ENCODE results near the gene MROH2A.
A peak's percentile ranks its signal among the peaks of the same experiment; 100 is the strongest.

MROH2A gene

GRCh38 chr2:233813236-233814055 lies 35.3 kb downstream of the MROH2A start:
- no peak for ATAC-seq
- TF ChIP-seq CREB5 (CRISPR knock-in tag; IDR thresholded peaks at IDR 0.05; ENCODE audit: low read depth) (no peak), ZNF70 (CRISPR knock-in tag; IDR thresholded peaks at IDR 0.05) (no peak), ZNF565 (CRISPR knock-in tag; conservative IDR thresholded peaks at IDR 0.05; ENCODE audit: low read depth) (no peak), OSR1 (CRISPR knock-in tag; IDR thresholded peaks at IDR 0.05) (no peak), RARB (CRISPR knock-in tag; IDR thresholded peaks at IDR 0.05) (no peak), GLIS3 (CRISPR knock-in tag; IDR thresholded peaks at IDR 0.05) (no peak), ZFP3 (CRISPR knock-in tag; IDR thresholded peaks at IDR 0.05) (no peak), ZC3H10 (CRISPR knock-in tag; IDR thresholded peaks at IDR 0.05) (no peak), SNAI2 (CRISPR knock-in tag; IDR thresholded peaks at IDR 0.05) (no peak), TOX (CRISPR knock-in tag; IDR thresholded peaks at IDR 0.05; ENCODE audit: borderline replicate concordance) (no peak), ESRRG (CRISPR knock-in tag; IDR thresholded peaks at IDR 0.05) (no peak), ARNTL (CRISPR knock-in tag; IDR thresholded peaks at IDR 0.05; ENCODE audit: borderline replicate concordance, low read depth) (no peak), ISL1 (CRISPR knock-in tag; IDR thresholded peaks at IDR 0.05) (no peak), ZFP30 (CRISPR knock-in tag; IDR thresholded peaks at IDR 0.05) (no peak), ZNF8 (CRISPR knock-in tag; IDR thresholded peaks at IDR 0.05) (no peak), PPARA (CRISPR knock-in tag; IDR thresholded peaks at IDR 0.05; ENCODE audit: borderline replicate concordance) (no peak), BACH2 (CRISPR knock-in tag; IDR thresholded peaks at IDR 0.05; ENCODE audit: borderline replicate concordance) (no peak)
- TF ChIP-seq, protein P1, sequence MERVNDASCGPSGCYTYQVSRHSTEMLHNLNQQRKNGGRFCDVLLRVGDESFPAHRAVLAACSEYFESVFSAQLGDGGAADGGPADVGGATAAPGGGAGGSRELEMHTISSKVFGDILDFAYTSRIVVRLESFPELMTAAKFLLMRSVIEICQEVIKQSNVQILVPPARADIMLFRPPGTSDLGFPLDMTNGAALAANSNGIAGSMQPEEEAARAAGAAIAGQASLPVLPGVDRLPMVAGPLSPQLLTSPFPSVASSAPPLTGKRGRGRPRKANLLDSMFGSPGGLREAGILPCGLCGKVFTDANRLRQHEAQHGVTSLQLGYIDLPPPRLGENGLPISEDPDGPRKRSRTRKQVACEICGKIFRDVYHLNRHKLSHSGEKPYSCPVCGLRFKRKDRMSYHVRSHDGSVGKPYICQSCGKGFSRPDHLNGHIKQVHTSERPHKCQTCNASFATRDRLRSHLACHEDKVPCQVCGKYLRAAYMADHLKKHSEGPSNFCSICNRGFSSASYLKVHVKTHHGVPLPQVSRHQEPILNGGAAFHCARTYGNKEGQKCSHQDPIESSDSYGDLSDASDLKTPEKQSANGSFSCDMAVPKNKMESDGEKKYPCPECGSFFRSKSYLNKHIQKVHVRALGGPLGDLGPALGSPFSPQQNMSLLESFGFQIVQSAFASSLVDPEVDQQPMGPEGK (CRISPR knock-in tag; IDR thresholded peaks at IDR 0.05; ENCODE audit: borderline replicate concordance): no peak
- TF ChIP-seq, protein P2, sequence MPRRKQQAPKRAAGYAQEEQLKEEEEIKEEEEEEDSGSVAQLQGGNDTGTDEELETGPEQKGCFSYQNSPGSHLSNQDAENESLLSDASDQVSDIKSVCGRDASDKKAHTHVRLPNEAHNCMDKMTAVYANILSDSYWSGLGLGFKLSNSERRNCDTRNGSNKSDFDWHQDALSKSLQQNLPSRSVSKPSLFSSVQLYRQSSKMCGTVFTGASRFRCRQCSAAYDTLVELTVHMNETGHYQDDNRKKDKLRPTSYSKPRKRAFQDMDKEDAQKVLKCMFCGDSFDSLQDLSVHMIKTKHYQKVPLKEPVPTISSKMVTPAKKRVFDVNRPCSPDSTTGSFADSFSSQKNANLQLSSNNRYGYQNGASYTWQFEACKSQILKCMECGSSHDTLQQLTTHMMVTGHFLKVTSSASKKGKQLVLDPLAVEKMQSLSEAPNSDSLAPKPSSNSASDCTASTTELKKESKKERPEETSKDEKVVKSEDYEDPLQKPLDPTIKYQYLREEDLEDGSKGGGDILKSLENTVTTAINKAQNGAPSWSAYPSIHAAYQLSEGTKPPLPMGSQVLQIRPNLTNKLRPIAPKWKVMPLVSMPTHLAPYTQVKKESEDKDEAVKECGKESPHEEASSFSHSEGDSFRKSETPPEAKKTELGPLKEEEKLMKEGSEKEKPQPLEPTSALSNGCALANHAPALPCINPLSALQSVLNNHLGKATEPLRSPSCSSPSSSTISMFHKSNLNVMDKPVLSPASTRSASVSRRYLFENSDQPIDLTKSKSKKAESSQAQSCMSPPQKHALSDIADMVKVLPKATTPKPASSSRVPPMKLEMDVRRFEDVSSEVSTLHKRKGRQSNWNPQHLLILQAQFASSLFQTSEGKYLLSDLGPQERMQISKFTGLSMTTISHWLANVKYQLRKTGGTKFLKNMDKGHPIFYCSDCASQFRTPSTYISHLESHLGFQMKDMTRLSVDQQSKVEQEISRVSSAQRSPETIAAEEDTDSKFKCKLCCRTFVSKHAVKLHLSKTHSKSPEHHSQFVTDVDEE (CRISPR knock-in tag; IDR thresholded peaks at IDR 0.05): no peak
- TF ChIP-seq, protein P3, sequence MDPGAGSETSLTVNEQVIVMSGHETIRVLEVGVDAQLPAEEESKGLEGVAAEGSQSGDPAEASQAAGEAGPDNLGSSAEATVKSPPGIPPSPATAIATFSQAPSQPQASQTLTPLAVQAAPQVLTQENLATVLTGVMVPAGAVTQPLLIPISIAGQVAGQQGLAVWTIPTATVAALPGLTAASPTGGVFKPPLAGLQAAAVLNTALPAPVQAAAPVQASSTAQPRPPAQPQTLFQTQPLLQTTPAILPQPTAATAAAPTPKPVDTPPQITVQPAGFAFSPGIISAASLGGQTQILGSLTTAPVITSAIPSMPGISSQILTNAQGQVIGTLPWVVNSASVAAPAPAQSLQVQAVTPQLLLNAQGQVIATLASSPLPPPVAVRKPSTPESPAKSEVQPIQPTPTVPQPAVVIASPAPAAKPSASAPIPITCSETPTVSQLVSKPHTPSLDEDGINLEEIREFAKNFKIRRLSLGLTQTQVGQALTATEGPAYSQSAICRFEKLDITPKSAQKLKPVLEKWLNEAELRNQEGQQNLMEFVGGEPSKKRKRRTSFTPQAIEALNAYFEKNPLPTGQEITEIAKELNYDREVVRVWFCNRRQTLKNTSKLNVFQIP (CRISPR knock-in tag; IDR thresholded peaks at IDR 0.05; ENCODE audit: borderline replicate concordance, low read depth): no peak

DNA sequence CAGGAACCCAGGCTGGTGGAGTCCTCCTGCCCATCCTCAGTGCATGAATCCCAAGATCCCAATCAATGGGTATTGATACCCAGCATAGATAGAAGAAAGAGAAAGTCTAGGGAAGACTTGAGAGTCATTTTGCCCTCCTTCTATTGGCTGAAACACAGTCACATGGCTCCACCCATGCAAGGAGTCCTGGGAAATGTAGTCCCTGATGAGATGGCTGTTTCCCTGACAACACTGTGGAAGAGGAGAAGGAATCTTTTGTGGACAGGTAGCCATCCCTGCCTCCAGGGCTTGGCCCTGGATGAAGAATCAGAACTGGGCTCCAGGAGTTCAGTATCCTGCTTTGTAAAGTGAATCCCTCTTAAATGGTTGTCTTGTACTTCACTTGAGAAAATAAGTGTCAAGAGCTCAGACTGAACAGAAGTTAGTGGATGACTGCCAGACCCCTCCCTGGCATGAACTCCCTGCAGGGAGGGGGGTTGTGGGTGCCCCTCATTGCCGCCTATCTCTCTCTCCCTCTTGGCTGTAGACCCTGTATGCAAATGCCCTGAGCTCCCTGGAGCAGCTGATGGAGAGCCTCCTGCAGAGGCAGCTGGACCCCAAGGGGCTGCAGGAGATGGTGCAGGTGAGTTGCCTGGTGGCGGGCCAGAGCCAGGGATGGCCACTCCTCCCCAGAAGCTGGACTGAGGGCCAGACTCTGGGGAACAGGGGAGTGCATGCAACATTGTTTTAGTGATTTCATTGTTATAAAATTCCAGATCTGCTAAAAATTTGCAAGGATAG lies 36.1 kb downstream of the MROH2A start:
- TF ChIP-seq ZNF565 (CRISPR knock-in tag; conservative IDR thresholded peaks at IDR 0.05; ENCODE audit: low read depth) (no peak), ESRRG (CRISPR knock-in tag; IDR thresholded peaks at IDR 0.05) (no peak), OSR1 (CRISPR knock-in tag; IDR thresholded peaks at IDR 0.05) (no peak), GLIS3 (CRISPR knock-in tag; IDR thresholded peaks at IDR 0.05) (no peak), PPARA (CRISPR knock-in tag; IDR thresholded peaks at IDR 0.05; ENCODE audit: borderline replicate concordance) (no peak), CREB5 (CRISPR knock-in tag; IDR thresholded peaks at IDR 0.05; ENCODE audit: low read depth) (no peak), ZNF70 (CRISPR knock-in tag; IDR thresholded peaks at IDR 0.05) (no peak), ZFP30 (CRISPR knock-in tag; IDR thresholded peaks at IDR 0.05) (no peak), ISL1 (CRISPR knock-in tag; IDR thresholded peaks at IDR 0.05) (no peak), ZFP3 (CRISPR knock-in tag; IDR thresholded peaks at IDR 0.05) (no peak), TOX (CRISPR knock-in tag; IDR thresholded peaks at IDR 0.05; ENCODE audit: borderline replicate concordance) (no peak), BACH2 (CRISPR knock-in tag; IDR thresholded peaks at IDR 0.05; ENCODE audit: borderline replicate concordance) (no peak), SNAI2 (CRISPR knock-in tag; IDR thresholded peaks at IDR 0.05) (no peak), TCF4 (CRISPR knock-in tag; IDR thresholded peaks at IDR 0.05; ENCODE audit: borderline replicate concordance) (no peak), ZNF8 (CRISPR knock-in tag; IDR thresholded peaks at IDR 0.05) (no peak)
- TF ChIP-seq, protein P3 (CRISPR knock-in tag; IDR thresholded peaks at IDR 0.05; ENCODE audit: borderline replicate concordance, low read depth): no peak
- TF ChIP-seq, protein P2 (CRISPR knock-in tag; IDR thresholded peaks at IDR 0.05): no peak
- ATAC-seq: peak; percentile 64

Measured in SK-N-SH treated with all-trans-retinoic acid at 6 μM for 48 hours (cell line).